Transverse colon (tissue), 4 donors: ENCODE results near the gene FSTL3.

Experiments used
- CTCF ChIP-seq, 5 experiments: fragments of 200-600 bp in 3 of 5; fragments of 450-650 bp in 2 of 5; sonication (generic) in 3 of 5; IDR thresholded peaks; 1 replicate in 2 of 5; 2 replicates in 3 of 5; pipeline ENCODE4 v1.5.1; 2016 to 2017; ENCODE audit warnings: antibody characterized with exemption in 5 of 5, inconsistent platforms in 3 of 5, mild to moderate bottlenecking in 2 of 5, moderate library complexity in 1 of 5
- POLR2A ChIP-seq: fragments of 450-650 bp; IDR thresholded peaks from one replicate; pipeline ENCODE4 v1.6.1; 2016; ENCODE audit warnings: antibody characterized with exemption, mild to moderate bottlenecking, moderate library complexity
- POLR2AphosphoS5 ChIP-seq, 3 donors: sonication (generic); formaldehyde crosslinking; IDR thresholded peaks; one replicate each; pipeline ENCODE4 v1.6.1; 2016; ENCODE audit warnings: antibody characterized with exemption in 3 of 3

GRCh38 chr19:726993-727956, 51.1 kb downstream of the FSTL3 start:
- TF ChIP-seq CTCF (IDR thresholded peaks at IDR 0.05) (no peak), POLR2A (no peak), POLR2AphosphoS5 (IDR thresholded peaks at IDR 0.05) (no peak)
